H9 (cell line): ENCODE results near the gene MAML3. TPM values are rescaled to one million over a fixed set of nuclear protein-coding genes. Genes with fewer than 3 reads are reported as not detected.

ENCODE experiments used
- DNase-seq: peaks from one replicate; pipeline ENCODE4 v3.0.0-alpha.2; 2017
- H2AFZ ChIP-seq: one replicate; pipeline ENCODE4 v1.6.1; 2013; ENCODE audit warnings: mild to moderate bottlenecking, low read length, control low read depth, moderate library complexity
- H2AK5ac ChIP-seq: 2 replicates; pipeline ENCODE4 v1.6.1; 2013; ENCODE audit warnings: low read length, control low read depth, mixed read lengths; ENCODE audit not compliant: insufficient read length
- H2BK120ac ChIP-seq: one replicate; pipeline ENCODE4 v1.6.1; 2013; ENCODE audit warnings: low read depth, mild to moderate bottlenecking, low read length, control low read depth, inconsistent platforms; ENCODE audit not compliant: poor library complexity, severe bottlenecking
- H2BK12ac ChIP-seq: 2 replicates; pipeline ENCODE4 v1.6.1; 2013; ENCODE audit warnings: low read length, control low read depth, mixed read lengths, low read depth; ENCODE audit not compliant: insufficient read length
- H2BK15ac ChIP-seq: 2 replicates; pipeline ENCODE4 v1.6.1; 2013; ENCODE audit warnings: low read depth, low read length, control low read depth
- H2BK20ac ChIP-seq: one replicate; pipeline ENCODE4 v1.6.1; 2013; ENCODE audit warnings: low read depth, mild to moderate bottlenecking, low read length, control low read depth, inconsistent platforms; ENCODE audit not compliant: poor library complexity, severe bottlenecking
- H2BK5ac ChIP-seq: 2 replicates; pipeline ENCODE4 v1.6.1; 2013; ENCODE audit warnings: low read length, control low read depth, mixed read lengths; ENCODE audit not compliant: insufficient read length
- H3K14ac ChIP-seq: 2 replicates; pipeline ENCODE4 v1.6.1; 2013; ENCODE audit warnings: low read length, control low read depth; ENCODE audit not compliant: insufficient read depth
- H3K18ac ChIP-seq: 2 replicates; pipeline ENCODE4 v1.6.1; 2013; ENCODE audit warnings: low read depth, mild to moderate bottlenecking, mixed read lengths, low read length, control low read depth; ENCODE audit not compliant: insufficient read length
- H3K23ac ChIP-seq: 2 replicates; pipeline ENCODE4 v1.6.1; 2013; ENCODE audit warnings: low read length, control low read depth, mixed read lengths, low read depth; ENCODE audit not compliant: insufficient read length
- H3K23me2 ChIP-seq: 2 replicates; pipeline ENCODE4 v1.6.1; 2013; ENCODE audit warnings: low read depth, mild to moderate bottlenecking, mixed read lengths, low read length, control low read depth; ENCODE audit not compliant: insufficient read length, poor library complexity, severe bottlenecking
- H3K27ac ChIP-seq: 2 replicates; pipeline ENCODE4 v1.5.1; 2013; ENCODE audit warnings: low read length, control low read depth, mixed read lengths, low read depth; ENCODE audit not compliant: insufficient read length
- H3K27me3 ChIP-seq: 2 replicates; pipeline ENCODE4 v1.6.1; 2013; ENCODE audit warnings: low read length, control low read depth, inconsistent platforms; ENCODE audit not compliant: insufficient read depth
- H3K4ac ChIP-seq: 2 replicates; pipeline ENCODE4 v1.6.1; 2013; ENCODE audit warnings: low read depth, mild to moderate bottlenecking, control low read depth, inconsistent platforms, low read length, moderate library complexity
- H3K4me1 ChIP-seq: 2 replicates; pipeline ENCODE4 v1.6.1; 2013; ENCODE audit warnings: low read length, control low read depth, inconsistent platforms; ENCODE audit not compliant: insufficient read depth
- H3K4me2 ChIP-seq: 2 replicates; pipeline ENCODE4 v1.6.1; 2013; ENCODE audit warnings: low read length, control low read depth, mixed read lengths; ENCODE audit not compliant: insufficient read length, insufficient read depth
- H3K56ac ChIP-seq: 2 replicates; pipeline ENCODE4 v1.6.1; 2013; ENCODE audit warnings: low read depth, mild to moderate bottlenecking, mixed read lengths, low read length, control low read depth; ENCODE audit not compliant: insufficient read length
- H3K79me1 ChIP-seq: 2 replicates; pipeline ENCODE4 v1.6.1; 2013; ENCODE audit warnings: low read depth, mild to moderate bottlenecking, moderate library complexity, low read length, control low read depth, inconsistent platforms; ENCODE audit not compliant: insufficient read depth, poor library complexity, severe bottlenecking
- H3K79me2 ChIP-seq: 2 replicates; pipeline ENCODE4 v1.6.1; 2013; ENCODE audit warnings: low read length, control low read depth, inconsistent platforms; ENCODE audit not compliant: insufficient read depth
- H3K9ac ChIP-seq: 2 replicates; pipeline ENCODE4 v1.6.1; 2013; ENCODE audit warnings: low read length, control low read depth, mixed read lengths; ENCODE audit not compliant: insufficient read length; ENCODE audit errors: extremely low read depth
- H3K9me3 ChIP-seq: one replicate; pipeline ENCODE4 v1.6.1; 2013; ENCODE audit warnings: low read depth, low read length, inconsistent platforms; ENCODE audit not compliant: control insufficient read depth
- H3T11ph ChIP-seq: one replicate; pipeline ENCODE4 v1.6.1; 2013; ENCODE audit warnings: mild to moderate bottlenecking, low read length, control low read depth, inconsistent platforms
- H4K20me1 ChIP-seq: one replicate; pipeline ENCODE4 v1.6.1; 2013; ENCODE audit not compliant: control insufficient read depth, insufficient read length, insufficient read depth
- H4K5ac ChIP-seq: 2 replicates; pipeline ENCODE4 v1.6.1; 2013; ENCODE audit warnings: low read depth, mild to moderate bottlenecking, mixed read lengths, low read length, control low read depth; ENCODE audit not compliant: insufficient read length
- H4K8ac ChIP-seq: replicated peaks from 2 replicates; pipeline ENCODE4 v1.6.1; 2013; ENCODE audit warnings: low read length, control low read depth, mixed read lengths, low read depth; ENCODE audit not compliant: insufficient read length
- H4K91ac ChIP-seq: 2 replicates; pipeline ENCODE4 v1.6.1; 2013; ENCODE audit warnings: low read depth, mild to moderate bottlenecking, moderate library complexity, mixed read lengths, low read length, control low read depth; ENCODE audit not compliant: insufficient read length
- H3K27ac Mint-ChIP-seq, 3 experiments: 2 replicates in 2 of 3; 3 replicates in 1 of 3; pipeline ENCODE4 v1.8.0; 2020 to 2021; ENCODE audit warnings: mixed read lengths in 3 of 3, mild to moderate bottlenecking in 1 of 3, moderate library complexity in 1 of 3
- H3K27me3 Mint-ChIP-seq: 2 replicates; pipeline ENCODE4 v1.8.0; 2021; ENCODE audit warnings: low read depth, mild to moderate bottlenecking, moderate library complexity, mixed read lengths
- H3K36me3 Mint-ChIP-seq, 3 experiments: 2 replicates in 2 of 3; 3 replicates in 1 of 3; pipeline ENCODE4 v1.8.0; 2020 to 2021; ENCODE audit warnings: low read depth in 3 of 3, mixed read lengths in 3 of 3; ENCODE audit not compliant: insufficient read depth in 1 of 3
- H3K4me1 Mint-ChIP-seq, 2 experiments: 2 replicates each; pipeline ENCODE4 v1.8.0; 2020; ENCODE audit warnings: mixed read lengths in 2 of 2
- H3K4me3 Mint-ChIP-seq, 2 experiments: 2 replicates in 1 of 2; 3 replicates in 1 of 2; pipeline ENCODE4 v1.8.0; 2020 to 2021; ENCODE audit warnings: mild to moderate bottlenecking in 2 of 2, mixed read lengths in 2 of 2, moderate library complexity in 1 of 2
- H3K9me3 Mint-ChIP-seq, 2 experiments: 2 replicates in 1 of 2; 3 replicates in 1 of 2; pipeline ENCODE4 v1.8.0; 2020; ENCODE audit warnings: mild to moderate bottlenecking in 2 of 2, mixed read lengths in 2 of 2, moderate library complexity in 1 of 2
- CTCF ChIP-seq: fragments of 200-600 bp; sonication (generic); conservative IDR thresholded peaks from 3 replicates; pipeline ENCODE4 v1.8.0; 2021; ENCODE audit warnings: antibody characterized with exemption, mild to moderate bottlenecking
- WGBS: extraction: QIAGEN DNeasy Blood & Tissue Kit; methylation state at CpG from one replicate; pipeline ENCODE4 v1.1.7; 2013; ENCODE audit warnings: missing lambda C conversion rate, low lambda C conversion rate, mixed read lengths; ENCODE audit not compliant: insufficient read length; ENCODE audit errors: extremely low coverage; 5-methylcytosine and 5-hydroxymethylcytosine counted together
- total RNA-seq: library from RNA; stranded (reverse); gene quantifications from 2 replicates; pipeline ENCODE4 v1.2.1, GENCODE V29; 2021

The MAML3 gene
- total RNA-seq, 1 experiment from 2014 or later = 3.9 TPM

DNA sequence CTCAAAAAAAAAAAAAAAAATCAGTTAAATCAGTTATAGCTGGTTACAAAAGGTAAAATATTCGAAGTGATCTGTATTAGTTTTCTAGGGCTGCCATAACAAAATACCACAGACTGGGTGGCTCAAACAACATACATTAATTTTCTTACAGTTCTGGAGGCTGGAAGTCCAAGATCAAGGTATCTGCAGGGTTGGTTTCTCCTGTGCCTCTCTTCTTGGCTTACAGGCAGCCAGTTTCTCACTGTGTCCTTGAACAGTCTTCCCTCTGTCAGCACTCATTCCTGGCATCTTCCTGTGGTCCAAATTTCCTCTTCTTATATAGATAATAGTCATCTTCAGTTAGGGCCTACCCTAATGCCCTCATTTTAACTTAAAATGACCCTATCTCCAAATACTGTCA, 248.5 kb downstream of the MAML3 start:
- Histone ChIP-seq H3K79me2 (no peaks in the 10 kb centered on the region), H3K9ac (no peak overlapping the region), H2BK12ac (no peak overlapping the region), H3K4me2 (no peak overlapping the region), H3K18ac (no peak overlapping the region), H3K23ac (no peak overlapping the region), H3K4ac (no peak overlapping the region), H4K91ac (no peak overlapping the region), H2AFZ (no peak overlapping the region), H3K9me3 (no peaks in the 10 kb centered on the region), H3K27me3 (no peaks in the 10 kb centered on the region), H4K5ac (no peak overlapping the region), H3K4me1 (no peaks in the 10 kb centered on the region), H2BK5ac (no peak overlapping the region), H3K14ac (no peak overlapping the region), H2BK15ac (no peak overlapping the region), H2BK20ac (no peak overlapping the region), H2AK5ac (no peak overlapping the region), H3K23me2 (no peaks in the 10 kb centered on the region), H2BK120ac (no peak overlapping the region), H3K27ac (no peak overlapping the region), H3K79me1 (no peaks in the 10 kb centered on the region), H4K20me1 (no peaks in the 10 kb centered on the region), H3T11ph (no peak overlapping the region), H3K56ac (no peak overlapping the region), H4K8ac (no peak overlapping the region)
- DNase-seq = no peak
- WGBS = no CpG with 5 or more reads among the region's 1 CpG
- H3K9me3 Mint-ChIP-seq = peaks cover 4 to 11% of the 10 kb centered on the region in 2 experiments; a peak in 4 of 5 replicates
- TF ChIP-seq CTCF = no peak
- H3K4me1 Mint-ChIP-seq = peaks cover 19 to 27% of the 10 kb centered on the region in 2 experiments
- peaks cover 0 to 13% (median 6%) of the 10 kb centered on the region in 3 experiments; a peak in 4 of 7 replicates for H3K36me3 Mint-ChIP-seq
- H3K27ac Mint-ChIP-seq = no peak overlapping the region
- H3K4me3 Mint-ChIP-seq = no peak overlapping the region
- H3K27me3 Mint-ChIP-seq = no peaks in the 10 kb centered on the region
